Measurements from ENCODE around the gene ASCL5. TPM values are rescaled to one million over a fixed set of nuclear protein-coding genes. Genes with fewer than 3 reads are reported as not detected.

ASCL5 gene
- total RNA-seq, 3 donors from 2014 or later, result not detected

DNA sequence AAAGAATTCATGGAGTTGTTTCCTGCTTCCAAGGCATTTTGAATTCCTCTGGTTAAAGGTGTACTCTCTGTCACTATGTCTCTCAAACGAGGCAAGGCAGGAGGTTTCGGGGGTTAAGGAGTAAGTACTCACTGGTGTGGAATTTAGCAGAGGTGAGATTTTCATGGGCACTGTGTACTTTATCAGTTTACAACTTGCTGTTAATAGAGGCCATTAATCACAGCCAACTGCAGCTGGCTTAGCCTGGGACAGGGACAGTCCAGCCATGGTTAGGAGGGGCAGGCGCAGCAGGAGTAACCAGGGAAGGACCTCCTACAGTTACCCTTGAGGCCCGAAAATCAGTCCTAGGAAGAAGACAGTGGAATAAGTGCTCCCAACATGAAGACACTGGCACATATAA is 45.3 kb upstream of the ASCL5 start:
- H3K4me1 ChIP-seq, result peaks cover 0 to 2% of the 10 kb centered on the region in 2 donors

DNA sequence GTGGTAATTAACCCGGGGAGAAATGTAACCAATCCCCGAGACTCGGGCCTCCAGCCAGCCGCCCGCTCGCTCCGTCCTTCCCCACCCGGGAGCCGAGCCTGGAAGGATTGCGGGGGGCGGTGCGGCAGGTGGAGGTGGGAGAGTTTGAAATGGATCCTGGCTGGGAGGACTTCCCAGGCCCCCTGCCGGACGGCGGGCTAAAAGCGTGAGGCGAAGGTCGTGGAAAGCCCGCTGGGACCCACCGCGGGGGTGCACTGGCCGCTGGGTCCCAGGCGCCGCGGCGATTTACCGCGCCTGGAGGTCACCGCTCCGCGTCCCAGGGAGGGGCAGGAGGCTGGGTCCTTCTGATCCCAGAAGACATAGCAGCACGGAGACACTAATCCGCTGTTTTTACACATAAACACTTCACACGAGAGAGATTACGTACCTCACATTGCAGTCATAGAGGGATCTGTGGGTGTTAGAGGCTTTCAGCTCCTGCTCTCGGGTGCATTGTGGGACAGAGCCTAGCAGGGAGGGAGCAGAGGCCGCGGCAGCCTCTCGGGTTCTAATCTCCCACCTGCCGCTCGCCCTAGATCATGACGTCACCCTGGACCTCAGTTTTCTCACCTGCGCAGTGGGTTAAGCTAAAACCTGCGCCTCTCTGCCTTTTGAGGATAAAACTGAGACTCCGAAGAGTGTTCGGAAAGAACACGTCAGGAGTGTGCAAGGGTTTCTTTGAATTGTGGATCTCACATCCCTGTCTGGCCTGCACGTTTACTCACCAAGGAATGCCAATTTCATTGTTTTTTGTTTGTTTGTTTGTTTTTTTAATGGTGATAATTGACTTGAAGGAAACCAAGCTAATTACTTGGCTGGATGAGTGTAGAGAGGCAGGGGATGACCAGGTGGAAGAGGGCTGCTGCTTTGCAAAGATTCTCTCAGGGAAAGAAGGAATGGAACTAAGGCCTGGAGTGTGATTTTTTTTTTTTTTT is 44.4 kb upstream of the ASCL5 start:
- intact Hi-C loops (cut with DNase I; ENCODE audit: low total_unique reads), result loop anchor here (2.0 kb wide), 1 partner anchor 37 kb away; no protein-coding TSS in a partner anchor
- no peaks in the 10 kb centered on the region for H3K9me3 ChIP-seq
- H3K4me3 ChIP-seq, result peak overlapping the region; percentile 55 to 77 (median 71)
- H3K27me3 ChIP-seq, result no peaks in the 10 kb centered on the region
- H3K27ac ChIP-seq, result peak overlapping the region; percentile 95
- TF ChIP-seq, protein P1, sequence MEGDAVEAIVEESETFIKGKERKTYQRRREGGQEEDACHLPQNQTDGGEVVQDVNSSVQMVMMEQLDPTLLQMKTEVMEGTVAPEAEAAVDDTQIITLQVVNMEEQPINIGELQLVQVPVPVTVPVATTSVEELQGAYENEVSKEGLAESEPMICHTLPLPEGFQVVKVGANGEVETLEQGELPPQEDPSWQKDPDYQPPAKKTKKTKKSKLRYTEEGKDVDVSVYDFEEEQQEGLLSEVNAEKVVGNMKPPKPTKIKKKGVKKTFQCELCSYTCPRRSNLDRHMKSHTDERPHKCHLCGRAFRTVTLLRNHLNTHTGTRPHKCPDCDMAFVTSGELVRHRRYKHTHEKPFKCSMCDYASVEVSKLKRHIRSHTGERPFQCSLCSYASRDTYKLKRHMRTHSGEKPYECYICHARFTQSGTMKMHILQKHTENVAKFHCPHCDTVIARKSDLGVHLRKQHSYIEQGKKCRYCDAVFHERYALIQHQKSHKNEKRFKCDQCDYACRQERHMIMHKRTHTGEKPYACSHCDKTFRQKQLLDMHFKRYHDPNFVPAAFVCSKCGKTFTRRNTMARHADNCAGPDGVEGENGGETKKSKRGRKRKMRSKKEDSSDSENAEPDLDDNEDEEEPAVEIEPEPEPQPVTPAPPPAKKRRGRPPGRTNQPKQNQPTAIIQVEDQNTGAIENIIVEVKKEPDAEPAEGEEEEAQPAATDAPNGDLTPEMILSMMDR (IDR thresholded peaks at IDR 0.05), result peak in 2 of 3 donors; percentile 48 to 50
- TF ChIP-seq POLR2AphosphoS5 (IDR thresholded peaks at IDR 0.05) (peak in 2 of 3 donors; percentile 2 to 29), POLR2A (IDR thresholded peaks at IDR 0.05) (no peak)
- no peaks in the 10 kb centered on the region for H3K36me3 ChIP-seq
- no peak for DNase-seq (ENCODE audit: low spot score in 2 of 2)
- H3K4me1 ChIP-seq, result peaks cover 0 to 2% of the 10 kb centered on the region in 2 donors

More for the DNA sequence above, 45.3 kb upstream of the ASCL5 start:
- H3K36me3 ChIP-seq, result no peaks in the 10 kb centered on the region
- no peak for TF ChIP-seq POLR2AphosphoS5 (IDR thresholded peaks at IDR 0.05)
- TF ChIP-seq, protein P1 (IDR thresholded peaks at IDR 0.05), result no peak
- no peak for TF ChIP-seq POLR2A (IDR thresholded peaks at IDR 0.05)
- DNase-seq (ENCODE audit: low spot score in 2 of 2), result no peak
- no peak overlapping the region for H3K4me3 ChIP-seq
- intact Hi-C loops (cut with DNase I; ENCODE audit: low total_unique reads), result loop anchor here (2.0 kb wide), 1 partner anchor 38 kb away; no protein-coding TSS in a partner anchor
- no peaks in the 10 kb centered on the region for H3K27me3 ChIP-seq
- no peak overlapping the region for H3K27ac ChIP-seq
- H3K9me3 ChIP-seq, result no peaks in the 10 kb centered on the region

DNA sequence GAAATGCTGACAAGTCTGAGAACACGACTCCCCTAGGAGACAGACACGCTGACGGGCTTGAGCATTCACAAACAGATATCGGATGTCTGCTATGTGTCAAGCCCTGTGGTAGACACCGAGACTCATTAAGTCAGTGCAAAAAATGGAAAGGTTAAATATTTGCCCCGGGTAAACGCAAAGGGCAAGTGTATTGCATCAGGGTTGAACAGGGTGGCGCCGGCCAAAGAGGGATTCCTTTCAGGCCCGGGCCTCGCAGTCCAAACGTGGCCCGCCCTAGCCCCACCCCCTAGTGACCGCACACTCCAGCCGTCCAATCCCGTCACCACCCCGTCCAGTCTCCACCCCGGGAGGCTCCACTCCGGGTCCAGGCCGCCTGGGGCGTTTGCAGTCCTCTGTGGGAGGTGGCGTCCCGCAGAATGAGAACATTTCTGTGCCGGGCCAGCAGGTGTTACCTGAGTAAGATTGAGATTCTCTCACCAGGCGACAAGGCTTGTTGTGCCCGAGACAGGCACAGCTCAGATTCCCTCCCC is 43.6 kb upstream of the ASCL5 start:
- peak overlapping the region; percentile 55 to 77 (median 71) for H3K4me3 ChIP-seq
- TF ChIP-seq POLR2A (IDR thresholded peaks at IDR 0.05) (no peak), POLR2AphosphoS5 (IDR thresholded peaks at IDR 0.05) (peak in 2 of 3 donors; percentile 87)
- TF ChIP-seq, protein P1 (IDR thresholded peaks at IDR 0.05), result peak in 1 of 3 donors; percentile 6
- intact Hi-C loops (cut with DNase I; ENCODE audit: low total_unique reads), result no loop called here
- peak overlapping the region; percentile 95 for H3K27ac ChIP-seq
- DNase-seq (ENCODE audit: low spot score in 2 of 2), result peak; percentile 97
- peaks cover 0 to 2% of the 10 kb centered on the region in 2 donors for H3K4me1 ChIP-seq
- no peaks in the 10 kb centered on the region for H3K9me3 ChIP-seq
- no peaks in the 10 kb centered on the region for H3K36me3 ChIP-seq
- H3K27me3 ChIP-seq, result no peaks in the 10 kb centered on the region

DNA sequence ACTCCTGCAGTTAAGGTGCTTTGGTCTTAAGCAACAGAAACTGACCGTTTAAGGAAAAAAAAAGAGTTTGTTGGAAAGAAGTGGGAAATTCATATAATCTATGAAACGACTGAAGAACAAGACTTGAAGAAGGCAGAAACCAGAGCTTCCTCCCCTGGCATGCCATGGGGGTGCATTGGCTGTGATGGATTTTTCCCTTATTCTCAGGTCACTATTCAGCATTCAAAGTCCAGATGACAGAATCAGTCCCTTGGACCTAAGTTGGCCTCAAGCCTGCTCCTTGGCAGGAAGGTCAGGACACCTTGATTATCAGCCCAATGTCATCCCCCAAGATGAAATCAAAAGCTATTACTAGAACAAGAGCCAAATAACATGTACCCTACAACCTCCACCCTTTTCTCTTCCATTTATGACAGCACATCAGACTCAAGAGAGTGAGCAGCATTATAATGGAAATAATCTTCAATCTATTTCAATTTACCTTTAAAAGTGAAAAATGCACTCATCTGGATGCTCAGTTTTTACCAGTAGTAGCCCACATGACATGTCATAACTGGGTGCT is 43.1 kb upstream of the ASCL5 start:
- Histone ChIP-seq H3K4me3 (peak overlapping the region in 2 of 3 donors; percentile 71 to 77), H3K9me3 (no peaks in the 10 kb centered on the region), H3K36me3 (no peaks in the 10 kb centered on the region), H3K27me3 (no peaks in the 10 kb centered on the region), H3K4me1 (peaks cover 0 to 2% of the 10 kb centered on the region in 2 donors), H3K27ac (peak overlapping the region; percentile 95)
- TF ChIP-seq, protein P1 (IDR thresholded peaks at IDR 0.05), result no peak
- no peak for TF ChIP-seq POLR2A (IDR thresholded peaks at IDR 0.05)
- TF ChIP-seq POLR2AphosphoS5 (IDR thresholded peaks at IDR 0.05), result no peak
- intact Hi-C loops (cut with DNase I; ENCODE audit: low total_unique reads), result loop anchor here (2.0 kb wide), 1 partner anchor 19 kb away; no protein-coding TSS in a partner anchor
- no peak for DNase-seq (ENCODE audit: low spot score in 2 of 2)

Measured in breast epithelium (tissue), 4 donors.